ENCODE results near the gene GAREM2. TPM values are rescaled to one million over a fixed set of nuclear protein-coding genes. Genes with fewer than 3 reads are reported as not detected.

The GAREM2 gene
- polyA plus RNA-seq, 2 donors, result 0.35 to 0.64 TPM

DNA sequence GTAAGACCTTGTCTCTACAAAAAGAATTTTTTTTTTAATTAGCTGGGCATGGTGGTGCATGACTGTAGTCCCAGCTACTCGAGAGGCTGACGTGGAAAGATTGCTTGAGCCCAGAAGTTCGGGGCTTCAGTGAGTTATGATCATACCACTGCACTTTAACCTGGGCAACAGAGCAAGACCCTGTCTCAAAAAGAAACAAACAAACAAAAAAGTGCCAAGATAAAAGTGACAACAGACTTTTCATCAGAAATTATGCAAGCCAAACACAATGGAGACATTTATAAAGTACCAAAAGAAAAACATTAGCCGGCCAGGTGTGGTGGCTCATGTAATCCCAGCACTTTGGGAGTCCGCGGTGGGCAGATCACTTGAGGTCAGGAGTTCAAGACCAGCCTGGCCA is 44.8 kb downstream of the GAREM2 start:
- Histone ChIP-seq H3K4me1 (ENCODE audit: control insufficient read depth in 2 of 2, insufficient read depth in 2 of 2, low read length in 1 of 2) (no peaks in the 10 kb centered on the region), H3K4me3 (ENCODE audit: low read depth in 1 of 2, low read length in 2 of 2) (no peak overlapping the region), H3K27ac (ENCODE audit: low read depth in 2 of 2, low read length in 1 of 2) (no peak overlapping the region), H3K9me3 (ENCODE audit: control insufficient read depth in 2 of 2, insufficient read depth in 1 of 2, low read depth in 1 of 2, low read length in 1 of 2) (no peaks in the 10 kb centered on the region), H3K36me3 (ENCODE audit: control insufficient read depth in 2 of 2, insufficient read depth in 2 of 2, low read length in 1 of 2) (peaks cover 10 to 13% of the 10 kb centered on the region in 2 donors), H3K27me3 (ENCODE audit: control insufficient read depth in 1 of 2, insufficient read depth in 2 of 2, low read length in 2 of 2) (no peaks in the 10 kb centered on the region)
- WGBS, 2 donors, result 80 to 81% methylated on average over 6 of the region's 6 CpGs

DNA sequence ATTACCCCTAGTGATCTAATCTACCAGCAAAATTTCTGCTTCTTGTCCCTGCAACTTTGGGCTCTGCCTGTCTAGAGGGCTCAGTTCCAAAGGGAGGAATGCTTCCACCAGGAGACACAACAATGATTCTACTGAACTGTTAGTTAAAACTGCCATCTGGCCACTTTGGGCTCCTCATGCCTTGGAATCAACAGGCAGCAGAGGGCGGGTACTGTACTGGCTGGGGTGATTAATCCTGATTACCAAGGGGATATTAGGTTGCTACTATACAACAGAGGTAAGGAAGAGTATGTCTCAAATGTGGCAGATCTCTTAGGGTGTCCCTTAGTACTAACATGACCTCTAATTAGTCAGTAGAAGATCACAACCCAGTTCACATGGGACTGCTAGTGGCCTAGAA is 50.1 kb downstream of the GAREM2 start:
- Histone ChIP-seq H3K4me3 (ENCODE audit: low read depth in 1 of 2, low read length in 2 of 2) (no peak overlapping the region), H3K27me3 (ENCODE audit: control insufficient read depth in 1 of 2, insufficient read depth in 2 of 2, low read length in 2 of 2) (no peaks in the 10 kb centered on the region), H3K27ac (ENCODE audit: low read depth in 2 of 2, low read length in 1 of 2) (no peak overlapping the region), H3K36me3 (ENCODE audit: control insufficient read depth in 2 of 2, insufficient read depth in 2 of 2, low read length in 1 of 2) (peaks cover 11 to 15% of the 10 kb centered on the region in 2 donors), H3K4me1 (ENCODE audit: control insufficient read depth in 2 of 2, insufficient read depth in 2 of 2, low read length in 1 of 2) (no peaks in the 10 kb centered on the region), H3K9me3 (ENCODE audit: control insufficient read depth in 2 of 2, insufficient read depth in 1 of 2, low read depth in 1 of 2, low read length in 1 of 2) (no peaks in the 10 kb centered on the region)
- 91 to 94% methylated on average over 1 of the region's 1 CpG for WGBS, 2 donors

DNA sequence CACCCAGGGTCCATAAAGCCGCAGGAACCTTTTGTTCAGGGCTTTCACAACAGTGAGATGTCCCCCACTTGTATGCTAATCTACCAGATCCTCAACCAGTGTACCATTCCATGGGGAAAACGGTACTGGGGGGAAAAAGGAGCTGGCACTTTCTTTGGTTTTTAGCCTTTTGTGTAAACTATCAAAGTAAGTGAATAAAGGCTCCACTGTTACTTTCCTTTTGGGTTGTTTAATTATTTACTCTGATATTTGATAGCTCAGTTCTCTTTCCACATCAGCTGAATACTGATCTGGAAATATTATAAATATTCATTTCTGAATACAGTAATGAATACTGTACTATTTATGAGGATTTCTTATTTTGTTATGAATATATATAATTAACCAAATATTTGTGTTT is 51.2 kb downstream of the GAREM2 start:
- Histone ChIP-seq H3K4me1 (ENCODE audit: control insufficient read depth in 2 of 2, insufficient read depth in 2 of 2, low read length in 1 of 2) (no peaks in the 10 kb centered on the region), H3K4me3 (ENCODE audit: low read depth in 1 of 2, low read length in 2 of 2) (no peak overlapping the region), H3K9me3 (ENCODE audit: control insufficient read depth in 2 of 2, insufficient read depth in 1 of 2, low read depth in 1 of 2, low read length in 1 of 2) (no peaks in the 10 kb centered on the region), H3K27ac (ENCODE audit: low read depth in 2 of 2, low read length in 1 of 2) (no peak overlapping the region), H3K36me3 (ENCODE audit: control insufficient read depth in 2 of 2, insufficient read depth in 2 of 2, low read length in 1 of 2) (peaks cover 15 to 18% of the 10 kb centered on the region in 2 donors), H3K27me3 (ENCODE audit: control insufficient read depth in 1 of 2, insufficient read depth in 2 of 2, low read length in 2 of 2) (no peaks in the 10 kb centered on the region)
- WGBS, 2 donors, result 82 to 83% methylated on average over 2 of the region's 2 CpGs

DNA sequence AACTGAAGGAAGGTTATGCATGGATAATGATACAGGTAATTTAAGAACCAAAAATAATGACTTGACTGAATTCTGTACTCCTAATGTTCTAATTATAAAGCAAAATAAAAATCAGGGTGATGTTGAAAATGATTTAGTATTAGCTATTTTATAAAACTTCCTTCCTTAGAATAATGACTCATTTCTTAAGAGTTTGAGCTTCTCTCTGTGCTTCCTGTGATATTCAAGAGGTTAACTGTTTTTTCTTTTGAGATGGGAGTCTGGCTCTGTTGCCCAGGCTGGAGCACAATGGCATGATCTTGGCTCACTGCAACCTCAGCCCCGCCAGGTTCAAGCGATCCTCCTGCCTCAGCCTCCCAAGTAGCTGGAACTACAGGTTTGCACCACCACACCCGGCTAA is 56.7 kb downstream of the GAREM2 start:
- 95 to 98% methylated on average over 3 of the region's 3 CpGs for WGBS, 2 donors
- peaks cover 8 to 14% of the 10 kb centered on the region in 2 donors for H3K36me3 ChIP-seq (ENCODE audit: control insufficient read depth in 2 of 2, insufficient read depth in 2 of 2, low read length in 1 of 2)

DNA sequence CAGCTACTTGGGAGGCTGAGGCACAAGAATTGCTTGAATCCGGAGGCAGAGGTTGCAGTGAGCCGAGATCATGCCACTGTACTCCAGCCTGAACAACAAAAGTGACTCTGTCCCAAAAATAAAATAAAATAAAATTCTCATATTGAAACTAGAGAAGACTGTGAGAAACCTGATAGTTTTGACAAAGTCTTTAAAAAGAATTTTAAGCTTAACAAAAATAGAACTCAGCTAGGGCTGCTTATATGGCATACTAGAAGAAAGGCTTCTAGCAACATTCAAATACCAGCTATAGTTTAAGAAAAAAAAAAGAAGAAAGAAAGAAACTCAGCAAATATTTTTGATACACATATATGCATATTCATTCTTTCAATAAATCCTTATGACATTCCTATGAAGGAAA is 57.9 kb downstream of the GAREM2 start:
- no peaks in the 10 kb centered on the region for H3K27me3 ChIP-seq (ENCODE audit: control insufficient read depth in 1 of 2, insufficient read depth in 2 of 2, low read length in 2 of 2)
- no peak overlapping the region for H3K4me3 ChIP-seq (ENCODE audit: low read depth in 1 of 2, low read length in 2 of 2)
- no peak overlapping the region for H3K27ac ChIP-seq (ENCODE audit: low read depth in 2 of 2, low read length in 1 of 2)
- peaks cover 8 to 14% of the 10 kb centered on the region in 2 donors for H3K36me3 ChIP-seq (ENCODE audit: control insufficient read depth in 2 of 2, insufficient read depth in 2 of 2, low read length in 1 of 2)
- WGBS, 2 donors, result 98% methylated on average over 2 of the region's 2 CpGs
- H3K4me1 ChIP-seq (ENCODE audit: control insufficient read depth in 2 of 2, insufficient read depth in 2 of 2, low read length in 1 of 2), result no peaks in the 10 kb centered on the region
- H3K9me3 ChIP-seq (ENCODE audit: control insufficient read depth in 2 of 2, insufficient read depth in 1 of 2, low read depth in 1 of 2, low read length in 1 of 2), result no peaks in the 10 kb centered on the region

More for the DNA sequence above, 56.7 kb downstream of the GAREM2 start:
- H3K27ac ChIP-seq (ENCODE audit: low read depth in 2 of 2, low read length in 1 of 2), result no peak overlapping the region
- no peaks in the 10 kb centered on the region for H3K27me3 ChIP-seq (ENCODE audit: control insufficient read depth in 1 of 2, insufficient read depth in 2 of 2, low read length in 2 of 2)
- H3K4me3 ChIP-seq (ENCODE audit: low read depth in 1 of 2, low read length in 2 of 2), result no peak overlapping the region
- H3K9me3 ChIP-seq (ENCODE audit: control insufficient read depth in 2 of 2, insufficient read depth in 1 of 2, low read depth in 1 of 2, low read length in 1 of 2), result no peaks in the 10 kb centered on the region
- no peaks in the 10 kb centered on the region for H3K4me1 ChIP-seq (ENCODE audit: control insufficient read depth in 2 of 2, insufficient read depth in 2 of 2, low read length in 1 of 2)

DNA sequence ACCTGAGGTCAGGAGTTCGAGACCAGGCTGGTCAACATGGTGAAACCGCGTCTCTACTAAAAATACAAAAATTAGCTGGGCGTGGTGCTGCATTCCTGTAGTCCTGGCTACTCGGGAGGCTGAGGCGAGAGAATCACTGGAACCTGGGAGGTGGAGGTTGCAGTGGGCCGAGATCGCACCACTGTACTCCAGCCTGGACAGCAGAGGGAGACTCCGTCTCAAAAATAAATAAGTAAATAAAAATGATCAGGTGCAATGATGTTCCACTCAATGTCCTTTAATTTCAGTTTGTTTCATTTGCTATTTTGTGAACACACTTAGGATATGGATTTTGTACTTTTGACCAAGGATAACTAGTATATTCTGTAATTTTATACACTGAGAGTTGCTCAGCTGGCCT is 62.2 kb downstream of the GAREM2 start:
- Histone ChIP-seq H3K4me1 (ENCODE audit: control insufficient read depth in 2 of 2, insufficient read depth in 2 of 2, low read length in 1 of 2) (no peaks in the 10 kb centered on the region), H3K27me3 (ENCODE audit: control insufficient read depth in 1 of 2, insufficient read depth in 2 of 2, low read length in 2 of 2) (no peaks in the 10 kb centered on the region), H3K36me3 (ENCODE audit: control insufficient read depth in 2 of 2, insufficient read depth in 2 of 2, low read length in 1 of 2) (peaks cover 0 to 10% of the 10 kb centered on the region in 2 donors), H3K4me3 (ENCODE audit: low read depth in 1 of 2, low read length in 2 of 2) (no peak overlapping the region), H3K27ac (ENCODE audit: low read depth in 2 of 2, low read length in 1 of 2) (no peak overlapping the region), H3K9me3 (ENCODE audit: control insufficient read depth in 2 of 2, insufficient read depth in 1 of 2, low read depth in 1 of 2, low read length in 1 of 2) (no peaks in the 10 kb centered on the region)
- WGBS, 2 donors, result 91 to 94% methylated on average over 9 of the region's 9 CpGs

DNA sequence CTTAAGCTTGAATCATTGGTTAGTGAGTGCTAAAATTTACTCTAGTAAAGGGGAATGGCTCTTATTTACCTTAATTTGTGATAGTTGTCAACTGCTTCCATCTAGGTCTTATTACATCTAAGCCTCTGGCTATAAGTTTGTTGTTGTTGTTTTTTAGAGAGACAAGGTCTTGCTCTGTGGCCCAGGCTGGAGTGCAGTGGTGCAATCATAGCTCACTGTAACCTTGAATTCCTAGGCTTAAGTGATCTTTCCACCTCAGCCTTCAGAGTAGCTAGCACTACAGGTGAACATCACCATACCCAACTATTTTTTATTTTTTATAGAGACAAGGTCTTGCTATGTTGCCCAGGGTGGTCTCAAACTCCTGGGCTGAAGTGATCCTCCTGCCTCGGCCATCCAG is 65.0 kb downstream of the GAREM2 start:
- Histone ChIP-seq H3K4me3 (ENCODE audit: low read depth in 1 of 2, low read length in 2 of 2) (no peak overlapping the region), H3K27ac (ENCODE audit: low read depth in 2 of 2, low read length in 1 of 2) (no peak overlapping the region), H3K27me3 (ENCODE audit: control insufficient read depth in 1 of 2, insufficient read depth in 2 of 2, low read length in 2 of 2) (no peaks in the 10 kb centered on the region), H3K9me3 (ENCODE audit: control insufficient read depth in 2 of 2, insufficient read depth in 1 of 2, low read depth in 1 of 2, low read length in 1 of 2) (no peaks in the 10 kb centered on the region), H3K4me1 (ENCODE audit: control insufficient read depth in 2 of 2, insufficient read depth in 2 of 2, low read length in 1 of 2) (peaks cover 0 to 2% of the 10 kb centered on the region in 2 donors), H3K36me3 (ENCODE audit: control insufficient read depth in 2 of 2, insufficient read depth in 2 of 2, low read length in 1 of 2) (peaks cover 0 to 9% of the 10 kb centered on the region in 2 donors)
- 77 to 88% methylated on average over 1 of the region's 1 CpG for WGBS, 2 donors

DNA sequence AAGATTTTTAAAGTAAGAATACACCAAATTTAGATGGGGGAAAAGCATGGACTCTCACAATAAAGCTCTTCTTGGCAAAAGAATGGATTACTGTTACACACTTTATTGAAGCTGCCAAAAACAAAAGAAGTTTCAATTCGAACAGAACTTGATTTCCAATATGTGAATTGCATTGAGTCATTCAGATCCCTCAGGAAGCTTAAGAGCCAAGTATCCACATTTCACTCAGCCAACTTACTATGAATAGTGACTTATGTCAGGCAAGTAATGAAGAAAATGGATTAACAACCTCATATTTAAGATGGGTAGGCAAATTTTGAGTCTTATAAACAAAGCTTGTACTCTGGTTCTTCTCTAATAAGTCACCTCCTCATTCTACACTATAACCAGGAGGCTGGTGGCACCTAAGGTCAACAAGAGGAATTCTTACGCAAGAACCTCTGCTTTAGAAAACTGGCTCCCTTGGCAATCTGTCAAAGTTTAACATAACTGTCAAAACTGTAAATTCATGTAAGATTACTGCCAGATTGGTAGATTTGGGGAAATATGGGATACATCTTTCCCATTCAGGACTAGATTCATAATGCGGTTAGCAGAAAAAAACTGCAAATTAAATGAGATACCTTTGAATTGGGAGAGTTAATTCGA is 65.5 kb downstream of the GAREM2 start:
- no peak overlapping the region for H3K4me3 ChIP-seq (ENCODE audit: low read depth in 1 of 2, low read length in 2 of 2)
- H3K27ac ChIP-seq (ENCODE audit: low read depth in 2 of 2, low read length in 1 of 2), result no peak overlapping the region
- H3K27me3 ChIP-seq (ENCODE audit: control insufficient read depth in 1 of 2, insufficient read depth in 2 of 2, low read length in 2 of 2), result no peaks in the 10 kb centered on the region
- WGBS, 2 donors, result 75 to 77% methylated on average over 4 of the region's 4 CpGs
- no peaks in the 10 kb centered on the region for H3K9me3 ChIP-seq (ENCODE audit: control insufficient read depth in 2 of 2, insufficient read depth in 1 of 2, low read depth in 1 of 2, low read length in 1 of 2)
- H3K4me1 ChIP-seq (ENCODE audit: control insufficient read depth in 2 of 2, insufficient read depth in 2 of 2, low read length in 1 of 2), result peaks cover 0 to 2% of the 10 kb centered on the region in 2 donors
- H3K36me3 ChIP-seq (ENCODE audit: control insufficient read depth in 2 of 2, insufficient read depth in 2 of 2, low read length in 1 of 2), result peaks cover 0 to 6% of the 10 kb centered on the region in 2 donors

All from esophagus (tissue), 2 donors.